HEK293T (cell line): ENCODE results near the gene PSEN1.

Source experiments
- BHLHE40 ChIP-seq: fragments of 450-650 bp; IDR thresholded peaks from 2 replicates; pipeline ENCODE4 v1.6.1; 2016; ENCODE audit warnings: mild to moderate bottlenecking, moderate library complexity, borderline replicate concordance
- CTBP1 ChIP-seq: fragments of 450-650 bp; IDR thresholded peaks from 2 replicates; pipeline ENCODE4 v1.6.1; 2016; ENCODE audit warnings: borderline replicate concordance
- ELF4 ChIP-seq: fragments of 450-650 bp; IDR thresholded peaks from 2 replicates; pipeline ENCODE4 v1.6.1; 2017; ENCODE audit warnings: antibody characterized with exemption
- FOXA1 ChIP-seq: fragments of 450-650 bp; IDR thresholded peaks from 2 replicates; pipeline ENCODE4 v1.6.1; 2016; ENCODE audit warnings: mild to moderate bottlenecking
- FOXK2 ChIP-seq: fragments of 450-650 bp; IDR thresholded peaks from 2 replicates; pipeline ENCODE4 v1.6.1; 2016; ENCODE audit warnings: mild to moderate bottlenecking
- FOXM1 ChIP-seq: fragments of 450-650 bp; IDR thresholded peaks from 2 replicates; pipeline ENCODE4 v1.6.1; 2017; ENCODE audit warnings: mild to moderate bottlenecking, borderline replicate concordance
- HDGF ChIP-seq: fragments of 450-650 bp; IDR thresholded peaks from 2 replicates; pipeline ENCODE4 v1.6.1; 2017; ENCODE audit warnings: antibody characterized with exemption, borderline replicate concordance
- LEF1 ChIP-seq: fragments of 450-650 bp; IDR thresholded peaks from 2 replicates; pipeline ENCODE4 v1.6.1; 2017; ENCODE audit warnings: mild to moderate bottlenecking, borderline replicate concordance
- NFRKB ChIP-seq: fragments of 450-650 bp; IDR thresholded peaks from 2 replicates; pipeline ENCODE4 v1.6.1; 2016; ENCODE audit warnings: mild to moderate bottlenecking, moderate library complexity
- SP1 ChIP-seq: fragments of 450-650 bp; IDR thresholded peaks from 2 replicates; pipeline ENCODE4 v1.6.1; 2017
- SUZ12 ChIP-seq: fragments of 450-650 bp; IDR thresholded peaks from 2 replicates; pipeline ENCODE4 v1.6.1; 2016; ENCODE audit warnings: mild to moderate bottlenecking
- TARDBP ChIP-seq: fragments of 450-650 bp; IDR thresholded peaks from 2 replicates; pipeline ENCODE4 v1.6.1; 2016
- ZNF384 ChIP-seq: fragments of 450-650 bp; IDR thresholded peaks from 2 replicates; pipeline ENCODE4 v1.6.1; 2016
- TF ChIP-seq, protein P1 (sequence below): fragments of 450-650 bp; IDR thresholded peaks from 2 replicates; pipeline ENCODE4 v1.6.1; 2016

- no peak for TF ChIP-seq SUZ12
- no peak for TF ChIP-seq BHLHE40
- TF ChIP-seq FOXA1: no peak
- no peak for TF ChIP-seq ELF4
- TF ChIP-seq LEF1: no peak
- TF ChIP-seq ZNF384: no peak
- no peak for TF ChIP-seq HDGF
- no peak for TF ChIP-seq SP1
- TF ChIP-seq FOXK2: no peak
- no peak for TF ChIP-seq TARDBP
- TF ChIP-seq CTBP1: no peak
- TF ChIP-seq NFRKB: no peak
- TF ChIP-seq FOXM1: no peak
- TF ChIP-seq, protein P1, sequence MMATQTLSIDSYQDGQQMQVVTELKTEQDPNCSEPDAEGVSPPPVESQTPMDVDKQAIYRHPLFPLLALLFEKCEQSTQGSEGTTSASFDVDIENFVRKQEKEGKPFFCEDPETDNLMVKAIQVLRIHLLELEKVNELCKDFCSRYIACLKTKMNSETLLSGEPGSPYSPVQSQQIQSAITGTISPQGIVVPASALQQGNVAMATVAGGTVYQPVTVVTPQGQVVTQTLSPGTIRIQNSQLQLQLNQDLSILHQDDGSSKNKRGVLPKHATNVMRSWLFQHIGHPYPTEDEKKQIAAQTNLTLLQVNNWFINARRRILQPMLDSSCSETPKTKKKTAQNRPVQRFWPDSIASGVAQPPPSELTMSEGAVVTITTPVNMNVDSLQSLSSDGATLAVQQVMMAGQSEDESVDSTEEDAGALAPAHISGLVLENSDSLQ: no peak
Observed at GRCh38 chr14:73253323-73253610, 117.0 kb downstream of the PSEN1 start.
